Measurements from ENCODE around the gene TCP10L.

GRCh38 chr21:32565856-32566465, 19.4 kb downstream of the TCP10L start:
- no peak for TF ChIP-seq REST (IDR thresholded peaks at IDR 0.05; ENCODE audit: insufficient read depth in 1 of 2, low read depth in 2 of 2, low read length in 2 of 2)
- no peak for TF ChIP-seq POLR2AphosphoS5 (IDR thresholded peaks at IDR 0.05; ENCODE audit: low read depth, low read length)
- TF ChIP-seq SIN3A (IDR thresholded peaks at IDR 0.05; ENCODE audit: borderline replicate concordance, insufficient read depth, low read length) = no peak
- TF ChIP-seq TAF1 (IDR thresholded peaks at IDR 0.05; ENCODE audit: borderline replicate concordance, insufficient read depth, low read length) = no peak
